Dedifferentiated amniotic fluid mesenchymal stem cell (primary cell): ENCODE data around the gene BANK1.

Experiments
- DNase-seq: peaks from one replicate; pipeline ENCODE4 v3.0.0-alpha.2; 2016; ENCODE audit errors: extremely low spot score

Gene BANK1, protein sequence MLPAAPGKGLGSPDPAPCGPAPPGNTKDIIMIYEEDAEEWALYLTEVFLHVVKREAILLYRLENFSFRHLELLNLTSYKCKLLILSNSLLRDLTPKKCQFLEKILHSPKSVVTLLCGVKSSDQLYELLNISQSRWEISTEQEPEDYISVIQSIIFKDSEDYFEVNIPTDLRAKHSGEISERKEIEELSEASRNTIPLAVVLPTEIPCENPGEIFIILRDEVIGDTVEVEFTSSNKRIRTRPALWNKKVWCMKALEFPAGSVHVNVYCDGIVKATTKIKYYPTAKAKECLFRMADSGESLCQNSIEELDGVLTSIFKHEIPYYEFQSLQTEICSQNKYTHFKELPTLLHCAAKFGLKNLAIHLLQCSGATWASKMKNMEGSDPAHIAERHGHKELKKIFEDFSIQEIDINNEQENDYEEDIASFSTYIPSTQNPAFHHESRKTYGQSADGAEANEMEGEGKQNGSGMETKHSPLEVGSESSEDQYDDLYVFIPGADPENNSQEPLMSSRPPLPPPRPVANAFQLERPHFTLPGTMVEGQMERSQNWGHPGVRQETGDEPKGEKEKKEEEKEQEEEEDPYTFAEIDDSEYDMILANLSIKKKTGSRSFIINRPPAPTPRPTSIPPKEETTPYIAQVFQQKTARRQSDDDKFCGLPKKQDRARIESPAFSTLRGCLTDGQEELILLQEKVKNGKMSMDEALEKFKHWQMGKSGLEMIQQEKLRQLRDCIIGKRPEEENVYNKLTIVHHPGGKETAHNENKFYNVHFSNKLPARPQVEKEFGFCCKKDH

DNA sequence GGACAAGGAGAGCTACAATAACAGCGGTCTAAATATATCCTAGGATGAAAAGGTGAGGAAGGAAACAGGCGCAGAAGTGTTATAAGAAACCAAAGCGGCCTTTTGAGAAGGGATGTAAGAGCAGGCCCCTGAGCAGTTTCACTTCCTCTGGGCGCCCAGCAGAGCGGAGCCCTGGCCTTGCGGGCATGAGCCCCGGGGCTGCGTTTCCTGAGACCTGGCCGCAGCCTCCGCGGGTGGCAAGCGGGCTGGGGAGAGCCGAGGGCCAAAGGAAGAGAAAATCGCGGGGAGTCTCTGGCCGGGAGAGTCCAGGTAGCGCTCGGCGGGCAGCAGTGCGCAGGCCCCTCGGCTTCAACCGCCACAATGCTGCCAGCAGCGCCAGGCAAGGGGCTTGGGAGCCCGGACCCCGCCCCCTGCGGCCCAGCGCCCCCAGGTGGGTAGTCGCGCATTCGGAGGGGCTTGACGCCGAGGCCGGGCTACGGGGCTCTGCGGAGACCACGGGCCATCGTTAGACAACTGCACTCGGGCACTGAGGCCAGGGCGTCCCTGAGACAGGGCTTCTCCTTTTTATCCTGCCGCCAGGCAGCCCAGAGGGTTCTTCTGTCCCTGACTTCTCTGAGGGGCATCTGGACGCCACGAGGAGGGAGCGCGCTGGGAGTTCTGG lies at the start of gene BANK1:
Gene BANK1, plus strand, starts transcription at position 210 of the 661 bp plus-strand sequence. Its CDS starts 151 bp downstream, at position 361.
- DNase-seq, result no peak

DNA sequence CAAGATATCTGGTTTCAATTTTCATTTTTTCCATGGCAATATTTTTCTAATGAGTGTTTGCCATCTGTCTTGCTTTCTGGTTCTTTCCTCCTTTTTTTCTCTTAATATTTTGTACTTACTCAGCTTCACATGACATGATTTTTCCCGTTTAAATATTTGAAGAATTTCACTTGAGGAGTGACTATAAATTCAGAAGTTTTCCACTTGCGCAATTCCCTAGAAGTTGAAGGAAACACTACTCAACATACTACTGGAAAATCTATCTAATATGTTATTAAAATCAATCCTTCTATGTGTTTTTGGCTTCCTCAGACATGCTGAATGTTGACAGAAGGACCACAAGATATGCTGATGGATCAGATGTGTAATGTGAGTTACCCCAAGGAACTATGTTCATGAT lies 36.8 kb upstream of the BANK1 start:
- peak; percentile 75 for DNase-seq

DNA sequence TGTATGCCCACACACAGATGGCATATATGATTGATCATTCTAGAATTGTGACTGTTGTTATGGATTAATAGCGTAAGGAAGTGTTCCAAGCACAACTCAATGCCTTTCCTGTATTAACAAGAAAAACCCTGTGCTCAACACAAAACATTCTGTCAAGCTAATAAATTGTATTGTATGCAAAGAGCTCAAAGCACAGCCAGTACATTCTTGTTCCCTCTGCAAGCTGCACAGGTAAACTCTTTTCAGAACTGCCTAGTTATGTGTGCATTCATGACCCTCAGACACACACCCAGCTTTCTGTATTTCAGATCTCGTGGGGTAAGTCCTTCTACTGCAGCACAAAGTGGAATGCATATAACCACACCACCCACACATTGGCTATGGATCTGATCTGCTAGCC lies 34.3 kb upstream of the BANK1 start:
- no peak for DNase-seq

DNA sequence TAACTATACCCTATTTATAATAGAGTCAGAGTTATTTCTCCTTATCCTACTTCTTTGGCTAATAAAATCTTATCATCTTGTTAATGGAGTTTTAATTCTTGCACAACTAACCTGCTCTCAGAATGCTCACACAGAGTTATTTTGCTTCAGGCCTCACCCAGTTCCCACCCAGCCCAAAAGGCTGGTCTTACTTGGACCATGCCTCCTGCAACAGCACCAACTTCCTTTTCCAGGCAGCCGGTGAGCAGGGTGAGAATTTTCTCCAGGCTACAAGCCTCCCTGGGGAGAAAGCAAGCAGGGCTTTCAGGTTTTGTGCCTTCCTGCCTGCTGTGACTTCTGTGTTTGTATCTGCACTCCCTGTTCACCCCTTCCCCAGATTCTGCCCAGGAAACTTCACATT lies 29.1 kb upstream of the BANK1 start:
- DNase-seq, result no peak

DNA sequence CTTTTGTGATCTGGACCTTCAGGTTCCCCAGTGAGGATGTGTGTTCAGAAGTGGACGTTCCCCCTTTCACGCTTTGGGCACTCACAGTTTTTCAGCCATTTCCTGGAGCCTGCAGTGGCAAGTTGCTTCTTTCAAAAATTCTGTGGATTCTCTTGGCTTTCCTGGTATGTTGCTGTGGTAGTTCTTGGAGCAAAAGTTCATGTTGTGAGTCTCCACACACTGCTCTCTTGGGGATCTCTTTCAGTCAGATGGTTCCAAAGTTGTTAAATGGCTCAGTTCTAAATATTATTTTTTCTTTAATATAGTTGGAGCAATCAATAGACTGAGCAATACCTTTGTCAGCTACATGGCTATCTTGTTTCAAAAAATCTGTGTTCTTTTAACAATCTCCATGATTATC lies 28.5 kb upstream of the BANK1 start:
- no peak for DNase-seq

DNA sequence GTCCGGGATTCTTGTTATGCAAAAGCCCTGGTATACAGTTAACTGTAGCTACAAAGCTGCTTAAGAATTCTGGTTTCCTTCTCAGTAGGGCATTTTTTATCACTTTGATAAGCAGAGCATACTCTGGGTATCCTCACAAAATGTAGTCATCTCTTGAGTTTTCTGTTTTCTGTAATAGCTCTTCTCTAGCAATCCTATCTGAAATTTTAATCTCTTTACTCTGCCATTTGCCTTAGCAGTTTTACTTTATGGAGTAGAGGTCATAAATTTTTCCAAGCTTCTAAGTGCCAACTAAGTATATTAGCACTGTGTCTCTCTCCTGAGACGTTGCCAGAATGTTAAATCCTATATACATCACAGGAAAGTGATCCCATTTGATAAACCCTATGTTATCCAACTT lies 28.0 kb upstream of the BANK1 start:
- DNase-seq, result no peak

DNA sequence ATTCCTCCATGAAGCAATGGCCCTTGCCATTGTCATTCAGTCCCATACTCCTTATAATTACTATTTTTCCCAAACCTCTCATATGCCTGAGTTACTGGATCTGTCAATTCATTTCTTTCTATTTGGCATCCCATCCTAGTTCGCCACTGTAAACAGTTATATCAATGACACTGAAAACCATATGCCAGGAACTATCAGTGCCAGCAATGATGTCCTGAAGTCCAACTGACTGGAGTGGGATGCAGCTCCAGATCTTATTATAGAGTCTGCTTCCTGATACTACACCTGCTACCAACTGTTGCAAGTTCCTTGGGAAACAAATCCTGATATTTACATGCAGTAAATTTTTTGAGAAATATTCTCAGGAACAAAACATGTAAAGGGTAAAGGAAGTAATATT lies 27.0 kb upstream of the BANK1 start:
- DNase-seq, result no peak

DNA sequence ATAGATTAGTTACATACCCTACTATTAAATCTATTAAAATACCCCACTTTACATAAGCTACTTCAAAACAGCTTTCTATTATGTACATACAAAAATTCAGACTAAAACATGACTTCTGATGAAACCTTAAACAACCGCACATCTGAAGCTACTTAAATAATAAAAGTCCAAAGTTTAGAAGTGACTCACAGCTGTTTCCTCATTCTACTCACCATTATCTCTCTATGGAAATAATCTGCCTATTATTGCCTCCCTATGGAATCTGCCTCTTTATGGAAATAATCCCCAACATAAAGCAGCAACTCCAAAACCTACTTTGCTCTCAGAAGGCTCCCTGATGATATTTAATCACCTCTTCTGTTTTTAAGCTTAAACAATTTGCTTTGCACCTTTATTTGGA lies 15.7 kb upstream of the BANK1 start:
- DNase-seq, result peak; percentile 80

DNA sequence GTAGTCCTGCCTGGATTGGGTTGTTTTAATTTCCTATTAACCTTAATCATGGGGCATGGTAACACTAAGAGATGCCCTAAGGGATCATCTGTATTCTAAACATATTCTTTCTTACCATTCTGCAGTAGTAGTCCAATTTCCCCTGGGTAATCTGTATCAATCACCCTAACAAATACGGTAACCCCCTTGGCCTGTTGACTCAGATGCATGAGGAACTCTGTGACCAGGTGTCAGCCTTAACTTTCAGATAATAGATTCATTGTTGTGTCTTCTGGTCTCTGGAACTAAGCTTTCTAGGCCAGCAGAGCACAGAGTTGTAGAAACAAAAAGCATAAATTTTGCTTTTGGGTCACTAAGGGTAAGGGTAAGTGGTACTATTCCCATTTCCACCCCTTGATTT lies 13.1 kb upstream of the BANK1 start:
- no peak for DNase-seq

DNA sequence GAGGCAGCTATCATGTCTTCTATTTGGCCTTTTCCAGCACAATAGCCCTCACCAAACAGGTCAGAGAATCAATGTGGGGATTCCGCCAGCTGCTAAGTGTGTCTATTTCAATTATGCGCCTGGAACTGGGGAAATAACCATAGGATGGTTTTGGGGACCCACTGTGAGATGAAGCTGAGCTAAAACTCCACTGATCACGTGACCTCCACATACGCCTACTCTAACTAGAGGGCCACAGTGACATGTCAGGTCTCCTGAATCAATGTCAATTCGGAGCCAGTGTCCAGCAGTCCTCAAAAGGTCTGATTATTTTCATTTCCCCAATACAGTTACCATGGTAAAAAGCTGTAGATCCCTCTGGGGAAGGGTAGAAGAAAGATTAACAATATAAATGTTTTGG lies 10.2 kb upstream of the BANK1 start:
- DNase-seq, result no peak

DNA sequence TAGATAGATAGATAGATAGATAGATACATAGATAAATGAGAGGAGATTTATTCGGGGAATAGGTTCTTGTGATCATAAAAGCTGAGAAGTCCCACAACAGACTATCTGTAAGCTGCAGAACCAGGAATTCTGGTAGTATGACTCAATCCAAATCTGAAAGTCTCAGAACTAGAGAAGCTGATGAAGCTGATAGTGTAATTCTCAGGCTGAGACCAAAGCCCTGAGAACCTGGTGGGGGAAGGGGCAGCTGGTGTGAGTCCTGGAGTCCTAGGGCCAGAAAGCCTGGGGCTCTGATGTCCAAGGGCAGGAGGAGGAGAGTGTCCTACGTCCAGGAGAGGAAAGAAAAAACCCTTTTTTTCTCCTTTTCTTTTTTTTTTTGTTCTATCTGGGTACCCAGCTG lies 8.0 kb upstream of the BANK1 start:
- DNase-seq, result no peak

DNA sequence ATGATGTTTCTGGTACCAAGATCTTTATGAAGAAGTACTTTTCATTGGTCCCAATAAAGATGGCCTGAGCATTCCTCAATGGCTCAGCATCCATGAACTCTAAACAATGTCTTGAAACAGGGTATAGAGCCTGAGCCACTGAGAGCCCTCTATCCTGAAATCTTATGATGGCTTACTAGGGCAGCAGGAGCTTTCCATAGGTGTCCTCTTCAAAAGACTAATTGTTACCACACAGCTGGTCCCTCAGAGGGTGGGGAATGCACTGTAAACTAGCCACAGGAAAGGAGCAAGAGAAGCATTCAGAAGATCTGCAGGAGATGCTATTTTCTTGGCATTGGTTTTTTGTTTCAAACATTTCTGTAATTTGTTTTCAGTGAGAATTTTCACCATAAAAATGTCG lies 5.6 kb upstream of the BANK1 start:
- DNase-seq, result no peak

DNA sequence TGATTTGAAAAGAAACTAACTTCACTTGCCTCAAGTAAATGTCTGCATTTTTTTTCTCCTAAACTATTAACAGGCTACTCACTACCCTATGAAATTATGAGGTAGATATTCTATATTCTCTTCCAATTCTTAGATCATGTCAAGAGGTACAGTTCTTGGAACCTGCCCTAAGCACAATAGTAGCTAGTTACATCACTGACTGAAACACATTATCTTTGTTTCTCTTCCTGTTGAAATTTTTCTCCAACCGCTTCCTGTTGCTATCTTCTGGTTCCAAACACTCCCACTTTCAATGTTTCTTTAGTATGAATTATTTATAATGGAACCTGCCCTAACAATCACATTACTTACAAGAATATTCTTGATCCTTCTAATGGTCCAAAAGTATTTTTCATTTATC lies 5.0 kb upstream of the BANK1 start:
- DNase-seq, result no peak

DNA sequence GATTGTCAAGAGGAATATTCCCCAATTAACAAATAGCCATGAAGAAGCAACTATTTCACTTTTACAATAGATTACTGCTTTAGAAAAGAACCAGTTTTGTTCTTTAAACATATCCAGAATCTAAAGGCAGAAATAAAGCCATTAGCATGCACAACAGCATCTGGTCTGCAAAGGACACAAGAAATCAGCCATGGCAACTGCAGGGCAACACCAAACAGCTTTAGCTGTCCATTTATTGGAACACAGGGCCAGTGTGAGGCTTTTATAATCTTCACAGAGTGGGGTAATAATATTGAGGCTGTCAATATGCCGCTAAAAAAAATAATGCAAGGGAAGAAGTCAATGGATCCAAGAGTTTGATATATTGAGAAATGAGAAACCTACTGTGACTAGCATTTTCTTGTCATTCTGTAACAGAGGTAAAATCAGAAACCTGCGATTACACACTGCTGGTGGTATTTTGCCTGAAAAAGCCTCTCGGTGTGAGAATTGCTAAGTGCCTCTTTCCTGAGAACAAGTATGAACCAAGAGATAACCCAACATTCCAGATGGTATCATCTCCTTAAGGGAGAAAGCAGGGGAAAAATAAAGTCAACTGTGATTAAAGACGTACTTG lies 2.7 kb upstream of the BANK1 start:
- no peak for DNase-seq

DNA sequence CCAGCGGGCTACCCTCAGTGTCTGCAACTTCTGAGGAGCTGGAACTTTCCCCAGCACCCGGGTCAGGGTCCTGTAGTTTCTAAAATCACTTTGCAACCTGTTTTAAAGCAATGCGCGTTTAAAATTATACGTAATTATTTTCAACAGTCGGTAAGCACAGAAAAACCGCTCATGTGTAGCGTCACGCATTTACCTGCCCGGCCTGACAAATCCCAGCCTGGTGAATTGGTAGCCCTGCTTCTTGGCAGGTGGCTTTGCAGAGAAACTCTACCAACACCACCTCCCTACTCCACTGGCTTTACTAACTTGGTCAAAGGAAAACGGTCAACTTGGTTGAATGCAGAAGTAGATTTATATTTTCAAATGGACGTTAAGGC lies 640 bp downstream of the BANK1 start:
- DNase-seq, result no peak

DNA sequence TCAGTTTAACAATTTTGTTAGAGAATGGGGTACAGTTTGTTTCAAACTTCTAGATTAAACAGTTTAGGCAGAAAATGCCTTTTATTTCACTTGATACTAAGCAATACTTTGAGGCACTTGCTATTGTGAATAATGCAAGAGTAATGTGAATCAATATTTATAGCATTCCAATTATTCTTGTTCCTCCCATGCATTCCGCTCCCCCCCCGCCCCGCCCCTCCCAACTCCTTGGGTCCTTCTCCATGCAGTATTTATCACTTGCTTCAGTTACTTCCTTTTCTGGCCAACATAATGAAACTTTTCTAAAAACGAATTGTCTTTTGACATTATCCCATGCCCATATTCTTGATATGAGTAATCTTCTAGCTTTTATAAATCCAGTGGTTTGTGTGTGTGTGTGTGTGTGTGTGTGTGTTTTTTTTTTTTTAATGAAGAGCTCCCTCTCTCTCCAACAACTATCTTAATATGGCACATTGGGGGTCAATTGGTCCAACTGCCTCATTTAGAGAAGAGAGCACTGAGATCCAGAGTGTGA lies 1.6 kb downstream of the BANK1 start:
- DNase-seq, result no peak

DNA sequence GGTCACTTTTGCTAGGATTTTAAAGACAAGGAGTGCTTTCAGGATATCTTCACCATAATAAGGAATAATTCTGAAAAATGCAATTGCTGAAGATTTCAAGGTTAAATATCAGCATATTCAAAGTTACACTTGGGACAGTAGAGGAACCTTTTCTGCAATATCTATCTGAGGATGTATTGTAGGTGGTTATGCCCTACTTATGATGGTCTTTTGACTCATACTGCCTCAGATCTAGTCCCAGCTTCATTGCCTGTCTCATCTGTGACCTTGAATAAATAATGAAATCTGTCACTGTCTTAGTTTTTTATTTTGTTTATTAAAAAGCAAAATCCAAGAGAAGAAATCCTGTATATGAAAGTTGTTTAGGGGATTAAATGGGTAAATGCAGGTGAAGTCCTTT lies 2.9 kb downstream of the BANK1 start:
- no peak for DNase-seq

DNA sequence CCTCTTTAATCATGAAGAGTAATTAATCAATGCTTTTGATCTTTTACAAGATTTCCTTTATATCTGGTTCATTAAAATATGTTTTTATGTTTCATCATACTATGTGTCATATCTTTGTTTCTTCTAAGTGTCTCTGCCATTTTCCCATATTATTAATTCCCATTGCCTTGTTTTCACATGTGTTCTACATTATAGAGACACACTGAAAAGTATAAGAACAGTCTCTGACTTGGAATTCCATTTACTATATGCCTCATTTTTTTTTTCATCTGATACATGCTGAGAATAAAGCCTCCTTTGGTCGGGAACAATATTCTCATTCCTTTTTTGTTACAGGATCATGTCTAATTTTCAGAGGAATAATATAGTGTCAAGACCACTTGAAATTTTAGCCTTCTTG lies 4.3 kb downstream of the BANK1 start:
- no peak for DNase-seq

DNA sequence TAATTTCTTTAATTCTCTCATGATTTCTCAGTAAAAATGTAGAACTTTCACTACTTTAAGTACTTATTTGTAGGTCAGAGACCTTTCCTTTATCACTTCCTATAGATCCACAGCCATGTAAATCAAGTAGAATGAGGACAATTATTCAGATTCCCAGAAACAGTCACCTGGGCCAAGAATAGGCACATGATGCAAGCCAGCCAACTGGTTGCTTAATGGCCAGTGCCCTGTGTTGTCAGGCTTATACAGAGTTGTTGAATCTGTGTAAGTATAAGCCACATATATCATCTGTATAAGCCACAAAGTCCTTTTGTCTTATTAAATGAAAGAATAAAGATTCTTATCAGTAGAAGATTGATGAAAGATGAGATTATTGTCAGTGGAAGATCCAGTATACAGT lies 5.2 kb downstream of the BANK1 start:
- no peak for DNase-seq

DNA sequence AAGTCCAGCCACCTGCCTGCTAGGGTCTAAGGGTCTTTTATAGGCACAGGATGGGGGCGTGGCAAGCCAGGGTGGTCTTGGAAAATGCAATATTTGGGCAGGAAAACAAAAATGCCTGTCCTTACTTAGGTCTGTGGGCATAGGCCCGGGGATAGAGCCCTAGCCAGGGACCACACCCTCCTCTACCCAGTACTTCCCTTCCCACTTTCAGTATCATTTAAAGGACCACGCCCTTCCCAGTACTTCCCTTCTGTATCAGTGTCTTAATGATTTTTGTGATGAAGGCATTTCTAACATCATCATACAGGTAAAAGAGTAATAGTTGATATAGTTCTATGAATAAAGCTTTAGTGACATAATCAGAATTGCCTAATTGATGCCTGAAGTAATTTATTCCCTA lies 11.4 kb downstream of the BANK1 start:
- DNase-seq, result no peak

DNA sequence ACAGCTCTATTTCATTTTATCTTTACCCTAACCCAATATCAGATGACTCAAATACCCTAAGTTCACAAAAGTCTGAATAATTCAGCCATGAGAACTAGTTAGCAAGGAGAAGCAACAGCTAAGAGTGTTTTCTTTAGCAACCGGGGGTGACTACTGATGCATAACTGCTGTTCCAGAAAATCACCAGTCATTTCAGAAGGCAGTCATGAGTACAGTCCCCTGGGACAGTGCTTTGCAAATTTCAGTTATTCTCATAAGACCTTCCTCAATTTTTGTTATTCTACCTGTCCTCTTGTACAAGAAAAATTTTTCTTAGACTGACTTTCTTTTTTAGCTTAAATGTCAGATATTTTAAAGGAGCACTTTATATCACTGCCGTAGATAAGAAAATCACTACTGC lies 16.4 kb downstream of the BANK1 start:
- no peak for DNase-seq

DNA sequence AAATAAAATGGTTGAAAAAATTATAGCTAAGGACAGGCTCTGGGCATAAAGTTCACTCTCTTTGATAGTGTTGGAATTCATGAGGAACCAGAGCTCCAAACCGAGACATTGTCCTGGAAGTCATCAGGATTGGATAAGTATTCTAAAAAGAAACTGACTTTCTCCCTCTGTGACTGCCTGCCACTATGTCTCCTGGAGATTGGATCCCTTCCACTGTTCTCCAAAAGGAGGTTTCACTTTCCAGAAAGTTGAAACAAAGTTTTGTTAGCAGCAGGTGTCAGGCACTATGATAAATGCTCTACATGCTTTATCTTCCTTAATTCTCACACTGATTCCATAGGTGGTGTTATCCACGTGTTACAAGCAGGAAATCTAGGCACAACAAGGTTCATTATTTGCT lies 16.8 kb downstream of the BANK1 start:
- no peak for DNase-seq
